ENCODE measurements around the gene C1QTNF12. TPM values are rescaled to one million over a fixed set of nuclear protein-coding genes. Genes with fewer than 3 reads are reported as not detected.

The C1QTNF12 gene
- total RNA-seq, 4 donors from 2014 or later, result 1.1 to 2.3 (median 1.4) TPM; not detected in 1

DNA sequence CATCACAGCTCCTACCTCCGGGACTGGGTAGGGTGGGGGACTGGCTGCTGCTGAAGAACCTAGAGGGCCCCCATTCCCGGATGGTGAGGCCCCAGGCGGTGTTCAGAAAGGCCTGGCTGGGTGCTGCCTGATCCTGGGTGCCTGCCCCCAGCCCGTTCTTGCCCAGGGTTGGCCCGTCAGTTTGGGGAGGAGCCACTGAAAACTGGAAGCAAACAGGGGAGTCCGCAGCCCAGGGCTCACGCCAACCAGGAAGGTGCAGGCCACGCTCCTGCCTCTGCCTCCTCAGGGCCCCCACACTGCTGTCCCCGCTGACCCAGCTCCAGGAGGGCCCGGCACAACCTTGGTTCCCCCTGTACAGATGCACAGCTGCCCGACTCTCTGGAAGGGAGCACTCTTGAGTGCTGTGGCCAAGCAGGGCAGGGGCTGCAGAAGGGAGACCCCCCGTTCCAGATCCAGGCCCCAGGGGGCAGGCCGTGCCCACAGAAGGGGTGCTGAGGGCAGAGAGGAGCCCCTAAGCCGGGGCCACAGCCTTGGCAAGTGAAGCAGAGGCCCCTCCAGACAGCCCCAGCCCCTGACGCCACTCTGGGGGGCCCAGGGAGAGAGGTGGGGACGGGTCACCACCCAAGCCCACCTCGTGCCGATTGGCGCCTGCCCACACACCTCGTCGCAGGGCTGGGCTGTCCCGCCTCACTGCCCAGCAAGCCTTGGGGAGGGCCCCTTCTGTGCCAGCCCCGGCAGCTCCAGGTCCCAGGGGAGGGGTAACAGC lies 5.5 kb downstream of the C1QTNF12 start:
- TF ChIP-seq, protein P1, sequence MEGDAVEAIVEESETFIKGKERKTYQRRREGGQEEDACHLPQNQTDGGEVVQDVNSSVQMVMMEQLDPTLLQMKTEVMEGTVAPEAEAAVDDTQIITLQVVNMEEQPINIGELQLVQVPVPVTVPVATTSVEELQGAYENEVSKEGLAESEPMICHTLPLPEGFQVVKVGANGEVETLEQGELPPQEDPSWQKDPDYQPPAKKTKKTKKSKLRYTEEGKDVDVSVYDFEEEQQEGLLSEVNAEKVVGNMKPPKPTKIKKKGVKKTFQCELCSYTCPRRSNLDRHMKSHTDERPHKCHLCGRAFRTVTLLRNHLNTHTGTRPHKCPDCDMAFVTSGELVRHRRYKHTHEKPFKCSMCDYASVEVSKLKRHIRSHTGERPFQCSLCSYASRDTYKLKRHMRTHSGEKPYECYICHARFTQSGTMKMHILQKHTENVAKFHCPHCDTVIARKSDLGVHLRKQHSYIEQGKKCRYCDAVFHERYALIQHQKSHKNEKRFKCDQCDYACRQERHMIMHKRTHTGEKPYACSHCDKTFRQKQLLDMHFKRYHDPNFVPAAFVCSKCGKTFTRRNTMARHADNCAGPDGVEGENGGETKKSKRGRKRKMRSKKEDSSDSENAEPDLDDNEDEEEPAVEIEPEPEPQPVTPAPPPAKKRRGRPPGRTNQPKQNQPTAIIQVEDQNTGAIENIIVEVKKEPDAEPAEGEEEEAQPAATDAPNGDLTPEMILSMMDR (IDR thresholded peaks at IDR 0.05; ENCODE audit: low read depth), result no peak

DNA sequence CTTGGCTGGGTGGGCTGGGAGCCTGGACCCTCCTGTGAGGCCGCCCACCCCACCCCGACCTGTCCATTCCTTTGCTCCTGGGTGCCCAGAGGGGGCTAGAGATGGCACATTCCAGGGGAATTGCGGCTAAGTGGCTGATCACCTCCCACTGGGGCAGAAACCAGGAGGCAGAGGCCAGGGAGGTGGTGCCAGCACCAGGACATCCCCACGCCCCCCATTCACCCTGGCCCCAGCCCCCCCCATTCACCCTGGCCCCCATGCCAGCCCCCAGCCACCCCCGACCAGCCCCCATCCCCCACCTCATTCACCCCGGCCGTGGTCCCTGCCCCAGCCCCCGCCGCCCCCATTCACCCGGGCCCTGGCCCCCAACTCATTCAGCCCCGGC lies 6.2 kb downstream of the C1QTNF12 start:
- TF ChIP-seq, protein P1 (IDR thresholded peaks at IDR 0.05; ENCODE audit: low read depth), result no peak

DNA sequence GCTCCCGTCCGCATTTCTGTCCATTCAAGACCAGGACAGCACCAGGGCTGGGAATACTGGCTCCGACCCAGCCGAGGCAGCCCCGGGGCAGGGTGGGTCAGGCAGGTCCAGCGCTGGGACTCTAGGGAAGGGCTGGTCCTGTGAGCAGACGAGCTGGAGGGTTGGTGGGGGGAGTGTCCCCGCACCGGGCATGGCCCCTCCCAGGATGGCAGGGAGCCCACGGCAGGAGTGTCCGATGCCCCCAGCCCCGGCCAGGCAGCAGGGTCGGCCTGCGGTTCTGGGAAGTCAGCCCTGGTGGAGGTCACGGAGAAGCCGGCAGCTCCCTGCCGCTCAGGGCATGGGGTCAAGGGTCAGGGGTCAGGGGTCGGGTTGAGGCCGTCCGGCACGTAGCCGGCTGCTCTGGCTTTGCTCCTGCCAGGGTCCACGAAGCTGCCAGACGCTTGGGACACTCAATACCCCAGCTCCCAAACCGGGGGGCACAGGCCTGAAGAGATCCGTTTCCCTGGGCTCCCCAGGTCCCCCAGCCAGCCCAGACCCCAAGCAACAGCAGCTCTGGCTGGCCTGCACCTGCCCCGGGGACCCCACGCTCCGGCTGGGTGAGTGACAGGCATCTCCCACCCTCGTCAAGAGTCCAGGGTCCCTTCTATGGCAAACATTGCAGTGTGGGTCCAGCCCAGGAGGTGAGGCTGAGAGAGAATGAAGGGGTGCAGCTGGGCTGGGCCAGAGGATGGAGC lies 6.7 kb downstream of the C1QTNF12 start:
- TF ChIP-seq, protein P1 (IDR thresholded peaks at IDR 0.05; ENCODE audit: low read depth), result no peak

DNA sequence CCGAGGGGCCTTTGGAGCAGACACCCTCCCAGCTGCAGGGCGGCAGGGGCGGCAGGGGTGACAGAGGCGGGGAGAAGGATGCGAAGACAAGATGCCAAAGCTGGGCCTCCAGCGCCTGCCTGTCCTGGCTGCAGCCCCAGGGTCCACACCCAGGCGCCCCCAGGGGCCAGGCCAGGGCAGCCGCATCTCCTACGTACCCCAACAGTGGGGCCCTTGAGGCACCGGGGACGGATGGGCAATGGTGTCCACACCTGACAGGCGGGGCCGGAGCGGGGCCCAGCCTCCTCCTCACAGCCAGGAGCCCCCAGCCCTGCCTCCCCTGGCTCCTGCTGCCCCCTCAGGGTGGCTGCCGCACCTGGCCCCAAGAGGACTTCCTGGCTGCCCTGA lies 7.3 kb downstream of the C1QTNF12 start:
- TF ChIP-seq, protein P1 (IDR thresholded peaks at IDR 0.05; ENCODE audit: low read depth), result no peak

DNA sequence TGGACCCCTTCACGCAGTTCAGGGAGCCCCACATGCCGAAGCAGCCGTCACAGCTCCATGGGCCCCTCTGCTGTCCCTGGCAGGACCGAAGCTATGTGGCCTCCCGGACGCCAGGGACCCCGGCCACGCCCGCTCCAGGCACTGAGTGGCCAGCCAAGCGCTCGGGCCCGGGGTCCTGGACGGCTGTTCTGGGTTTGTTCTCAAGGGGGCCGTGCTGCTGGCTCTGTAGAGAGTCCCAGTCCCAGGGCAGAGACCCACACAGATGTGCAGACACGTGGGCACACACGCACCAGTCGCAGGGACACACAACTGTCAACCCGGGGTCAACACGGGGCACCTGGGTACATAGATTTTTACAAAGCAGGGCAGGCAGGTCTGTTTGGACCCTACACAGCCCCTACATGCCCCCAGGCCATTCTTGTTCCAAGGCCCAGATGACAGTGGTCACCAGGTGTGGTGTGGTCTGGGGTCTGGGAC lies 7.8 kb downstream of the C1QTNF12 start:
- TF ChIP-seq, protein P1 (IDR thresholded peaks at IDR 0.05; ENCODE audit: low read depth), result no peak

DNA sequence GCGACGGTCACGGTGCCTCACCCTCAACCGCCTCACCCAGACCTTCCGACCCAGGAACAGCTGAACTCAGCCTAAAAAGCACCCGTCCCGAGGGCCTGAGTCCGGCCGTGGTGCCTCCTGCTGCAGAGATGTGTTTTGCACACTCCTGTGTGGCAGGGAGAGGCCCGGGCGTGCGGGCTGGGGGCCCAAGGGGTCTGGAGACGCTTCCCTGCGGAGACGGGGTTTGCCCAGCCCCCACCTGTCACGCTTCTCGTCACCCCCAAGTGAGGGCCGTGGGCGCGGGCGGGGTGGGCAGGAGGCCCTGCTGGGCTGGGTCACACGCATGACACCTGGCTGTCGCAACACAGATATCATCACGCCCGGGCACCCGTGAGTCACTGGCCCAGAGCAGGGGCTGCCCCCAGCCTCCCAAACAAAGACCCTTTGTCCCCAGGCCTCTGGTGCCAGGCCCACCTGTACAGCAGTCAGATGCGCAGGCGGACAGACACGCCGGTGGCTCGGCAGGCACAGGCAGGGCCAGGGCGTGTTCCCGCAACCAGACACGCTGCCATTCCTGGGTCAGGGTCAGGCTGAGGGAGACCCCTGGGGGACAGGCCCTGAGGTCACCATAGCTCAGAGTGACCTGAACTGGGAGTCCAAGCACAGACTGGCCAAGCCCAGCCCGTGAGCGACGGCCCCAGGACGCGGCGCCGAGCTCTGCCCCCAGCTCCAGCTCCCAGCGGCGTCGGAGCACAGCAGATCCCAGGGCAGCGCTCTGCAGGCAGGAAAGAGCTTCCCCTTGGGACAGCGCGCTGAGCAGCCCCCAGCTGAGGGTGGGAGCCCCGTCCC lies 8.4 kb downstream of the C1QTNF12 start:
- TF ChIP-seq, protein P1 (IDR thresholded peaks at IDR 0.05; ENCODE audit: low read depth), result no peak

Data from subcutaneous adipose tissue (tissue), 4 donors.